ENCODE measurements around the gene GPER1.

- TF ChIP-seq CTCF (IDR thresholded peaks at IDR 0.05; ENCODE audit: insufficient read depth, low read length, poor library complexity, severe bottlenecking): no peak
- no peak for TF ChIP-seq EZH2phosphoT487 (conservative IDR thresholded peaks at IDR 0.05; ENCODE audit: low read length)
Measured at GRCh38 chr7:1136841-1137516, 49.1 kb downstream of the GPER1 start.

Measured in SU-DHL-6 (cell line).